HG03378 (cell line): ENCODE data around the gene PLEKHG1.

Experiments
- ATAC-seq: cut with Tn5 transposase; IDR thresholded peaks from one replicate; pipeline ENCODE4 v1.9.1; 2021; ENCODE audit warnings: mild to moderate bottlenecking, moderate library complexity; ENCODE audit not compliant: unreplicated experiment

PLEKHG1 gene

GRCh38 chr6:150617496-150618460, 18.1 kb downstream of the PLEKHG1 start:
- ATAC-seq: no peak

- no peak for ATAC-seq
Measured at GRCh38 chr6:150619275-150619674, 19.6 kb downstream of the PLEKHG1 start.

- ATAC-seq: no peak
Measured at GRCh38 chr6:150620244-150620643, 20.6 kb downstream of the PLEKHG1 start.

- ATAC-seq: no peak
Measured at GRCh38 chr6:150620763-150621162, 21.1 kb downstream of the PLEKHG1 start.

- ATAC-seq: no peak
Measured at GRCh38 chr6:150622476-150622875, 22.8 kb downstream of the PLEKHG1 start.

GRCh38 chr6:150622941-150623874, 23.5 kb downstream of the PLEKHG1 start:
- ATAC-seq: peak; percentile 97

GRCh38 chr6:150624191-150624590, 24.5 kb downstream of the PLEKHG1 start:
- no peak for ATAC-seq

- ATAC-seq: no peak
Measured at GRCh38 chr6:150625927-150626326, 26.2 kb downstream of the PLEKHG1 start.

- no peak for ATAC-seq
Measured at GRCh38 chr6:150627154-150627553, 27.5 kb downstream of the PLEKHG1 start.

GRCh38 chr6:150627585-150628025, 27.9 kb downstream of the PLEKHG1 start:
- ATAC-seq: no peak

- no peak for ATAC-seq
Measured at GRCh38 chr6:150628908-150629307, 29.2 kb downstream of the PLEKHG1 start.

GRCh38 chr6:150631283-150631983, 31.7 kb downstream of the PLEKHG1 start:
- ATAC-seq: no peak

- ATAC-seq: no peak
Measured at GRCh38 chr6:150631984-150632642, 32.4 kb downstream of the PLEKHG1 start.

GRCh38 chr6:150632785-150633485, 33.2 kb downstream of the PLEKHG1 start:
- ATAC-seq: peak; percentile 44

- ATAC-seq: no peak
Measured at GRCh38 chr6:150633486-150633834, 33.8 kb downstream of the PLEKHG1 start.

- ATAC-seq: no peak
Measured at GRCh38 chr6:150634176-150634963, 34.7 kb downstream of the PLEKHG1 start.

GRCh38 chr6:150634964-150635292, 35.2 kb downstream of the PLEKHG1 start:
- ATAC-seq: no peak

- ATAC-seq: no peak
Measured at GRCh38 chr6:150635906-150636514, 36.3 kb downstream of the PLEKHG1 start.

- ATAC-seq: peak; percentile 38
Measured at GRCh38 chr6:150636808-150637207, 37.1 kb downstream of the PLEKHG1 start.
